Measurements from ENCODE around the gene IQSEC1. TPM values are rescaled to one million over a fixed set of nuclear protein-coding genes. Genes with fewer than 3 reads are reported as not detected.

The IQSEC1 gene
- total RNA-seq, 1 experiment from 2014 or later = 13.3 TPM

DNA sequence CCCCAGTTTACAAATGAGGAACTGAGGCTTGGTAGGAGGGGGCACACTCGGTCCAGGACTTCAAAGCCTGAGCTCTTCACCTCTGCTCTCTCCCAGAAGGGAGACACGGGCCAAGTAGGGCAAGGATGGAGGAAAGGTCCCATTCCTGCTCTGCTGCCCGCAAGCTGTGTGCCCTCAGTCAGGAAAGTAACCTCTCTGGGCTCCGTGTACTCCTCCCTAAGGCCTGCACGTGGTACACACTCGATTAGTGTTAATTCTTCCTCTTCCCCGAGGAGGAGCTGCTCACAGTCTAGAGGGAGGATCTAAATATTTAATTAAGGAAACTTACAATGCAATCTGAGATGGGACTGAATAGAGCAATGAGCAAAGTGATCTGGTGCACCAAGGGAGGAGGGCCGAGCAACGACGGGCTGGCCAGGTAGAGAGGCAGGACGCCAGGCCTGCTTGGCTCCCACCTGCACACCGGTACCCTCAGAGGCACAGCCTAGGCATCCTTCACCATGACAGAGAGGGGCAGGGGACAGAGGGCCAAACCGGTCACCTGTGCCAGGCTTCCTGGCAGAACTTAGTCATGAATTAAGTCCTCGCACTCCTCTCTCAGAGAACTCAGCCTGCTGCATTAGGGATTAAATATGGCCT is 47.2 kb upstream of the IQSEC1 start:
- Mint-ChIP-seq H3K4me1 (ENCODE audit: low read depth, unreplicated experiment) (no peaks in the 10 kb centered on the region), H3K27ac (ENCODE audit: unreplicated experiment) (no peak overlapping the region), H3K27me3 (ENCODE audit: unreplicated experiment) (peaks cover 81% of the 10 kb centered on the region), H3K36me3 (ENCODE audit: insufficient read depth, unreplicated experiment) (no peaks in the 10 kb centered on the region), H3K9me3 (ENCODE audit: low read depth, unreplicated experiment) (no peaks in the 10 kb centered on the region), H3K4me3 (ENCODE audit: low read depth, unreplicated experiment) (no peak overlapping the region)
- CTCF ChIA-PET = interaction anchor here (1.2 to 1.8 kb wide), 3 partner anchors 10 to 171 kb away, joined by 3 to 7 read pairs (median 4); no protein-coding TSS in a partner anchor
- intact Hi-C loops (cut with micrococcal nuclease; ENCODE audit: unreplicated experiment) = no loop called here
- BruUV-seq (replicated peaks) = no TSS peak
- DNase-seq = no peak
- TF ChIP-seq, protein P1, sequence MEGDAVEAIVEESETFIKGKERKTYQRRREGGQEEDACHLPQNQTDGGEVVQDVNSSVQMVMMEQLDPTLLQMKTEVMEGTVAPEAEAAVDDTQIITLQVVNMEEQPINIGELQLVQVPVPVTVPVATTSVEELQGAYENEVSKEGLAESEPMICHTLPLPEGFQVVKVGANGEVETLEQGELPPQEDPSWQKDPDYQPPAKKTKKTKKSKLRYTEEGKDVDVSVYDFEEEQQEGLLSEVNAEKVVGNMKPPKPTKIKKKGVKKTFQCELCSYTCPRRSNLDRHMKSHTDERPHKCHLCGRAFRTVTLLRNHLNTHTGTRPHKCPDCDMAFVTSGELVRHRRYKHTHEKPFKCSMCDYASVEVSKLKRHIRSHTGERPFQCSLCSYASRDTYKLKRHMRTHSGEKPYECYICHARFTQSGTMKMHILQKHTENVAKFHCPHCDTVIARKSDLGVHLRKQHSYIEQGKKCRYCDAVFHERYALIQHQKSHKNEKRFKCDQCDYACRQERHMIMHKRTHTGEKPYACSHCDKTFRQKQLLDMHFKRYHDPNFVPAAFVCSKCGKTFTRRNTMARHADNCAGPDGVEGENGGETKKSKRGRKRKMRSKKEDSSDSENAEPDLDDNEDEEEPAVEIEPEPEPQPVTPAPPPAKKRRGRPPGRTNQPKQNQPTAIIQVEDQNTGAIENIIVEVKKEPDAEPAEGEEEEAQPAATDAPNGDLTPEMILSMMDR (IDR thresholded peaks at IDR 0.05; ENCODE audit: unreplicated experiment) = no peak

DNA sequence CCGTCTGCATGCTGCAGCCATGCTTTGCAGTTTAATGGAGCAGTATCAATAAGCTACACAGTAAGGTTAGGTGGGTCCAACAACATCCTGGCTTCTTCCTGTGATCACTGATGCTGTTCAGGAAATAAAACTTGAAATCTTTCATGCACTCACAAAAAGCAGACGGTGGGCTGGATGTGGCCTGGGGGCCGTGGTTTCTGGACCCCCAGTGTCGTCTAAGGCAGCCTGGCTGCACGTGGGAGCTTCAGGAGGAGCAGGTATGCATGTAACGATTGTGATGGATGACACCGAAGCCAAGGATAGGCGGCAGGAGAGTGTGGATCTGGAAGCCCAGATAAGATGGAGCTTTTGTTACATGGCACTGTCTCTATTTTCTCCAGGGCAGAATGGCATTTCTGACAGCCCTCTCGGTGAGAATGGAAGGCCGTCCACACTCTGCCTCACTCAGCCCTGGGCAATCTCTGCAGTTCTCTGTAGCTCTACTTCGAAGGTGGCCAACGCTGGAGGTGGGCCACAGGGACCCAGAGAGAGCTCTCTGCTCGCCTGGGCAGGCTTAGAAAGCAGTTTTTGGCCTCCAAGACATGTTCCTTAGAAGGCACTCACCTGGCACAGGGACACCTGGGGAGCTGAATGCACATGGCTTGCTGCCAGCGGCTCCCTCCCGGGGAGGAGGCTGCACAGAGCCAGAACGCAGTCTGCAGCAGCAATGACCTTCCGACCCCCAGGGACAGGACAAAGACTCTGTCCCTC is 46.4 kb upstream of the IQSEC1 start:
- no peaks in the 10 kb centered on the region for H3K9me3 Mint-ChIP-seq (ENCODE audit: low read depth, unreplicated experiment)
- no TSS peak for BruUV-seq (replicated peaks)
- DNase-seq = no peak
- intact Hi-C loops (cut with micrococcal nuclease; ENCODE audit: unreplicated experiment) = no loop called here
- H3K4me1 Mint-ChIP-seq (ENCODE audit: low read depth, unreplicated experiment) = no peaks in the 10 kb centered on the region
- H3K4me3 Mint-ChIP-seq (ENCODE audit: low read depth, unreplicated experiment) = no peak overlapping the region
- no peak overlapping the region for H3K27ac Mint-ChIP-seq (ENCODE audit: unreplicated experiment)
- CTCF ChIA-PET = interaction anchor here (1.2 to 1.8 kb wide), 3 partner anchors 9 to 170 kb away, joined by 3 to 7 read pairs (median 4); no protein-coding TSS in a partner anchor
- peaks cover 81% of the 10 kb centered on the region for H3K27me3 Mint-ChIP-seq (ENCODE audit: unreplicated experiment)
- H3K36me3 Mint-ChIP-seq (ENCODE audit: insufficient read depth, unreplicated experiment) = no peaks in the 10 kb centered on the region
- TF ChIP-seq, protein P1 (IDR thresholded peaks at IDR 0.05; ENCODE audit: unreplicated experiment) = no peak

DNA sequence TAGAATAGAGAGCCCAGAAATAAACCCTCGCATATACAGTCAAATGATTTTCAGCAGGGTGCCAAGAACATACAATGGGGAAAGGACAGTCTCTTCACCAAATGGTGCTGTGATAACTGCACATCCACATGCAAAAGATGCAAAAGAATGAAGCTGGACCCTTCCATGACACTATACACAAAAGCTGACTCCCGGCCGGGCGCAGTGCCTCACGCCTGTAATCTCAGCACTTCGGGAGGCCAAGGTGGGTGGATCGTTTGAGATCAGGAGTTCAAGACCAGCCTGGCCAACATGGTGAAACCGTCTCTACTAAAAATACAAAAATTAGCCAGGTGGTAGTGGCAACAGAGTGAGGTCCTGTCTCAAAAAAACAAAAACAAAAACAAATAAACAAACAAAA is 43.2 kb upstream of the IQSEC1 start:
- DNase-seq = no peak
- H3K4me1 Mint-ChIP-seq (ENCODE audit: low read depth, unreplicated experiment) = peaks cover 15% of the 10 kb centered on the region
- CTCF ChIA-PET = no interaction called here
- H3K27ac Mint-ChIP-seq (ENCODE audit: unreplicated experiment) = no peak overlapping the region
- TF ChIP-seq, protein P1 (IDR thresholded peaks at IDR 0.05; ENCODE audit: unreplicated experiment) = no peak
- no peak overlapping the region for H3K4me3 Mint-ChIP-seq (ENCODE audit: low read depth, unreplicated experiment)
- BruUV-seq (replicated peaks) = no TSS peak
- intact Hi-C loops (cut with micrococcal nuclease; ENCODE audit: unreplicated experiment) = no loop called here
- no peaks in the 10 kb centered on the region for H3K36me3 Mint-ChIP-seq (ENCODE audit: insufficient read depth, unreplicated experiment)
- H3K27me3 Mint-ChIP-seq (ENCODE audit: unreplicated experiment) = peaks cover 61% of the 10 kb centered on the region
- H3K9me3 Mint-ChIP-seq (ENCODE audit: low read depth, unreplicated experiment) = no peaks in the 10 kb centered on the region

DNA sequence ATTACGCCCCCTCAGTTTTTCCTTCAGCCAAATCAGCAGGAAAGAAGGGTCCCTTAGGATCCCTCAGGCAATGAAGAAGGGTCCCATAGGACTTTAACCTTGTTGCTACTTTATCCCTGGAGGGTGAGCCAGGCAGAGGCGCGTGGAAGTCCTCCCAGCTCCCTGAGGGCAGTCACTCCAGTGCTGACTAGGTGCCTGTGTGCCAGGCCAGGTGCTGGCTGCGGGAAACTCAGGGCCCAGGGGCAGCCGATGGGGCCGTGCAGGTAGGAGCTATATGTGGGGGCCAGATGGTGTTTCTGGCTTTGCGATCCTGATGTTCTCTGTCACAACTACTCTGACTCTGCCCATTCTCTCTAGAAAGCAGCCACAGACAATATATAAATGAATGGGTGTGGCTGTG is 42.8 kb upstream of the IQSEC1 start:
- no TSS peak for BruUV-seq (replicated peaks)
- TF ChIP-seq, protein P1 (IDR thresholded peaks at IDR 0.05; ENCODE audit: unreplicated experiment) = no peak
- CTCF ChIA-PET = no interaction called here
- peaks cover 57% of the 10 kb centered on the region for H3K27me3 Mint-ChIP-seq (ENCODE audit: unreplicated experiment)
- H3K9me3 Mint-ChIP-seq (ENCODE audit: low read depth, unreplicated experiment) = no peaks in the 10 kb centered on the region
- intact Hi-C loops (cut with micrococcal nuclease; ENCODE audit: unreplicated experiment) = no loop called here
- H3K4me3 Mint-ChIP-seq (ENCODE audit: low read depth, unreplicated experiment) = no peak overlapping the region
- DNase-seq = no peak
- H3K27ac Mint-ChIP-seq (ENCODE audit: unreplicated experiment) = no peak overlapping the region
- peaks cover 19% of the 10 kb centered on the region for H3K4me1 Mint-ChIP-seq (ENCODE audit: low read depth, unreplicated experiment)
- H3K36me3 Mint-ChIP-seq (ENCODE audit: insufficient read depth, unreplicated experiment) = no peaks in the 10 kb centered on the region
